Fibroblast of pulmonary artery (primary cell): Measurements from ENCODE around the gene ADCY10.
"Not testable (repeated sequence)": the region's sequence is repeated elsewhere in the genome, so short reads cannot be mapped to it uniquely, and the experiment has no call there.

Experiments
- DNase-seq: peaks from one replicate; pipeline ENCODE4 v3.0.0-alpha.2; 2010; ENCODE audit warnings: low read depth
- H3K4me3 ChIP-seq: replicated peaks from 2 replicates; pipeline ENCODE4 v1.5.1; 2011; ENCODE audit warnings: low read depth, mild to moderate bottlenecking, control low read depth, low read length, moderate library complexity
- TF ChIP-seq, protein P1 (sequence below): IDR thresholded peaks from 2 replicates; pipeline ENCODE4 v1.5.1; 2011; ENCODE audit warnings: mild to moderate bottlenecking, control low read depth, low read length, inconsistent platforms; ENCODE audit errors: missing control alignments

ADCY10 gene

DNA sequence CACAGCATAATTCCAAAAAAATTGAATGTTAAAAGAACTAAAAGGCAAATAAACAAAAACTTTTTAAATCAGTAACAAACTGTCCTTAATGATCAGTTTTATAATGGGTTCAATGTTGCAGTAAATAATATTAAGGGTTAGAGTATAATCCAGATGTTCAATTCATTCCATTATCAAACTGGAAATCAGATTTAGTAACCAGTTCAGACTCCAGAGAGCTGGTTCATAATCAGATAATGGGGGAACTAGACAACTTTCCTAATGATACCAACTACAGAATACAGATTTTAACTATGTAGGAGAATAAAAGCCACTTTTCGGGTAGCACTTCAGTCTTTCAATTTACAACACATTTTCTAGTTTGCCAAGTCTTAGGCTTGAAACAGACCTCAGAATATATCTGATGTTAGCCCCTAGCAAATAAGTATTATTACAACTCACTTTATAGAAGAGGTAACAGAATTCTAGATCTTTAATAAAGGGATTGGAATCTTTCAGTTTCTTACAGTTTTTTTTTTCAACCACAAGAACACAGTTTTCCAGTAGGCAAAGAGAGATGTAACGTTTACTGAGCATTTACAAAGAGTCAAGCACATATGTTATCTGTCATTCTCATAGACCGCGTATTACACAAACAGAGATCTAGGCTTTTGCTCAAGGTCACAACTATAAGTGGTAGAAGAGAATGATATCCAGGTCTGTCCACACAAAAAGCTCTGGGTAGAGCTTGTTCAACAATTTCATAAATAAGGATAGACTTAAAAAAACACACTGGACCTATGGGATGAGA lies 20.7 kb upstream of the ADCY10 start:
- peak overlapping the region; percentile 96 for H3K4me3 ChIP-seq
- peak; percentile 42 for DNase-seq
- TF ChIP-seq, protein P1, sequence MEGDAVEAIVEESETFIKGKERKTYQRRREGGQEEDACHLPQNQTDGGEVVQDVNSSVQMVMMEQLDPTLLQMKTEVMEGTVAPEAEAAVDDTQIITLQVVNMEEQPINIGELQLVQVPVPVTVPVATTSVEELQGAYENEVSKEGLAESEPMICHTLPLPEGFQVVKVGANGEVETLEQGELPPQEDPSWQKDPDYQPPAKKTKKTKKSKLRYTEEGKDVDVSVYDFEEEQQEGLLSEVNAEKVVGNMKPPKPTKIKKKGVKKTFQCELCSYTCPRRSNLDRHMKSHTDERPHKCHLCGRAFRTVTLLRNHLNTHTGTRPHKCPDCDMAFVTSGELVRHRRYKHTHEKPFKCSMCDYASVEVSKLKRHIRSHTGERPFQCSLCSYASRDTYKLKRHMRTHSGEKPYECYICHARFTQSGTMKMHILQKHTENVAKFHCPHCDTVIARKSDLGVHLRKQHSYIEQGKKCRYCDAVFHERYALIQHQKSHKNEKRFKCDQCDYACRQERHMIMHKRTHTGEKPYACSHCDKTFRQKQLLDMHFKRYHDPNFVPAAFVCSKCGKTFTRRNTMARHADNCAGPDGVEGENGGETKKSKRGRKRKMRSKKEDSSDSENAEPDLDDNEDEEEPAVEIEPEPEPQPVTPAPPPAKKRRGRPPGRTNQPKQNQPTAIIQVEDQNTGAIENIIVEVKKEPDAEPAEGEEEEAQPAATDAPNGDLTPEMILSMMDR, result no peak

DNA sequence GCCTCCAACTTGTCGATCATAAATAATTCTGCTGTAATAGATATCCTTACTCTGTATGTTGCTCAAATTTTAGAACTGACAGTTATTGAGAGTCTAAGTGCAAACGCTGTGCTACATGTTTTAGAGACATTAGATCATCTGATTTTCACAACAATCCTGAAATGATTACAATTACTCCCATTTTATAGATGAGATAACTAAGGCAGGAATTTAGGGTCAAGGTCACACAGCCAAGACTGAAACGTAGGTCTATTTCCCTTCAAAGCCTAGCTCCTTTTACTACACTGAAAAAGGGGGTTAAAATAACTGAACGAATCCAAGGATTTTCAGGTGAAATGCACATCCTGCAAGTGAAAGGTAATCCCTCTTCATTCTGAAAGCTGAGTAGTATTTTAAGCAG lies 19.9 kb upstream of the ADCY10 start:
- H3K4me3 ChIP-seq, result peak overlapping the region; percentile 96
- no peak for DNase-seq
- TF ChIP-seq, protein P1, result no peak

DNA sequence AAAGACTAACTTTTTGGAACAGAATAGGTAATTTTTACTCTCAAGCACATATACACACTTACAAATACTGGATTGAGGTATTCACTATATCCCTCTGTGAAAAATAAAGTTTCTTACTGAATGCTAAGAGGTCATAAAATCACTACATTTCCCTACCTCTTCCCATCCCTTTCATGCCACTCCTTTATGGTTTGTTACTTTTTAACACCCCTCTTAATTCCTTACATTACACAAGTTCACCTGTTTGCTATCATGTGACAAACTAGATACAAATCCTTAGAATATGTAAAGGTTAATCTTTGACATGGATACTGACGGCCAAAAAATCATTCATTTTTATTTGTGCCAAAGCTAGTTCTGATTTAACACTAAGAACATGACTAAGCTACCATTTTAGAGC lies 15.8 kb upstream of the ADCY10 start:
- TF ChIP-seq, protein P1, result no peak
- no peak for DNase-seq
- no peak overlapping the region for H3K4me3 ChIP-seq

DNA sequence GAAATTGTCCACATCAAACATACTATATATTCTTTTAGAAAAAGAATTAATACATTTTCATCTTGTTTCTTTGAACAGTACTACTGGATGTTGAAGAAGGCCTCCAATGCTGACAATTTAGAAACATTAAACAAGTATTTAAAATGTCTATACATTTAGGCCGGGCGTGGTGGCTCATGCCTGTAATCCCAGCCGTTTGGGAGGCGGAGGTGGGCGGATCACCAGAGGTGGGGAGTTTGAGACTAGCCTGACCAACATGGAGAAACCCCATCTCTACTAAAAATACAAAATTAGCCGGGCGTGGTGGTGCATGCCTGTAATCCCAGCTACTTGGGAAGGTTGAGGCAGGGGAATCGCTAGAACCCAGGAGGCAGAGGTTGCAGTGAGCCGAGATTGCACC lies 15.0 kb upstream of the ADCY10 start:
- not testable (repeated sequence) for H3K4me3 ChIP-seq, DNase-seq

DNA sequence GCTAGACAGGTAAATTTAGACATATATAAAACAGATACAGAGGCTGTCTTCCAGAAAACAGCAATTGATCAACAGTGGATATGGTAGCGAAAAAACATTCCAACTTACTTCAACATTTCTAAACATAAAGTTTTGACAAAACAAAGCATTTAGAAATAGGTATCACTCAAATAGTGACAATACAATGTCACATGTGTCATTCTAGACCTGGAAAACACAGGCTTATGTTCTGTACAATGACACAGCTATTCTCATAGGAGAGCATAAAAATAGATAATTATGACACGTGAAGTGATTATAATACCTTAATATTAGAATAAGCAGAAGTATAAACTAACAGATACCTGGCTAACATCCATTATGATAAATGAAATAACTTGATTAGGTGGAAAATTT lies 14.5 kb upstream of the ADCY10 start:
- TF ChIP-seq, protein P1, result no peak
- DNase-seq, result no peak
- H3K4me3 ChIP-seq, result no peak overlapping the region

DNA sequence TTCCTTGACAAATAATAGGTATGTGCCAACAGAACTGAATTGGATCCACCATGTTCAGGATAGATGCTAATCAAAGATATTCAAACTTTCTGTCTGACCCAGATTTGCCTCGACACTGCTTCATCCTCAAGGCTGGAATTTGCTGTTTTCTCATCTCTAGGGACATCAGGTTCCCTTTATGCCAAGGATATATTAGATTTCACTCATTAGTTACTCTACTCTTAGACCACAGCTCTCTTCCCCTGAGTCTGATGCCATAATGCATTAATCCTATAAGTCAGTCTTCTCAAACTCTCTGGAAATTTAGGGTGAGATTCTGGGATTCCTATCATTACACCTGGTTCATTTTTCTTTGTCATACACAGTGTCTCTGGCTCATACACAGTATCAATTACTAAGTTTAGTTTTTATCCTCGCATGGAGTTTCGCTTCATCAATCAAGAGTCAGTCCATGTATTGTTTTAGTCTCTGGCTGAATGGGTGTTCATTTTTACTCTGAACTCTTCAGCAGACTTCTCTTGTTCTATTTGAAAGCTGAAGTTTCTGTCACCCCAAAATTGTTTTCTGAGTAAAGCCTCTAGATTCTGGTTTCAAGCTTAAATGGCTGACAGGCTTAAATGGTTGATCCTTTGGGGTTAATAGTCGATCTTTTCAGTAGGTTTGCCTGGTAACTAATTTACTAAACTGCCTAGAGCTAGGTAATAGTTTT lies 13.3 kb upstream of the ADCY10 start:
- no peak for DNase-seq
- H3K4me3 ChIP-seq, result no peak overlapping the region
- TF ChIP-seq, protein P1, result no peak

DNA sequence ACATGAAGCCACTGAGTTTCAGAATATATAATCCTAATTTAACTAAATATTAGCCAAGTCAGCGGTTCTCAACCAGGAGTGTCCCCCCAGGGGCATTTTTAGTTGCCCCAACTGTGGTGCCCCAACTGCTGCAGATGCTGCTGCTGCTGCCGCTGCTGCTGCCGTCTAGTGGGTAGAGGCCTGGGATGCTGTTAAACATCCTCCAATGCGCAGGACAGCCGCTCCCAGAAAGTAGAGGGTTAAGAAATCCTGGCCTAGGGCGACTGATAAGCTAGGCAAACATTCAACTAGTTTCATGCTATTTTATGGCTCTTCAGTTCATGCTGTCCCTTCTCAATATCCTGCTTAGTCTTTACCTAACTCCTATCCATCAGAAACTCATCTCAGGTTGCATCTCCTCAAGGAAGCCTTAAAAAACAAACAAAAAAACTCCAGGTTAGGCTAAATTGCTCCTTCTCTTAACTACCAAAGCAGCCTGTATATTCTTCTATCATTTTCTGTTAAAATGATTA lies 12.6 kb upstream of the ADCY10 start:
- TF ChIP-seq, protein P1, result no peak
- no peak for DNase-seq
- H3K4me3 ChIP-seq, result no peak overlapping the region
